ENCODE data around the gene LMO3.

LMO3 gene

GRCh38 chr12:16607906-16608775 lies 2.2 kb upstream of the LMO3 start:
- Histone ChIP-seq H3K9me3 (ENCODE audit: low read length) (no peaks in the 10 kb centered on the region), H3K27me3 (ENCODE audit: insufficient read depth, low read length) (peaks cover 11% of the 10 kb centered on the region), H3K36me3 (ENCODE audit: insufficient read depth, low read length) (no peaks in the 10 kb centered on the region), H3K4me1 (ENCODE audit: insufficient read depth, low read length) (peaks cover 36% of the 10 kb centered on the region), H2AFZ (ENCODE audit: low read depth, low read length) (no peak overlapping the region), H3K4me3 (ENCODE audit: low read length) (no peak overlapping the region)

GRCh38 chr12:16606991-16607390 lies 1.0 kb upstream of the LMO3 start:
- H3K4me3 ChIP-seq (ENCODE audit: low read length) = peak overlapping the region; percentile 66
- H3K9me3 ChIP-seq (ENCODE audit: low read length) = no peaks in the 10 kb centered on the region
- H3K4me1 ChIP-seq (ENCODE audit: insufficient read depth, low read length) = peaks cover 42% of the 10 kb centered on the region
- no peaks in the 10 kb centered on the region for H3K36me3 ChIP-seq (ENCODE audit: insufficient read depth, low read length)
- H3K27me3 ChIP-seq (ENCODE audit: insufficient read depth, low read length) = peaks cover 11% of the 10 kb centered on the region
- H2AFZ ChIP-seq (ENCODE audit: low read depth, low read length) = peak overlapping the region; percentile 89

- no peaks in the 10 kb centered on the region for H3K36me3 ChIP-seq (ENCODE audit: insufficient read depth, low read length)
- peaks cover 42% of the 10 kb centered on the region for H3K4me1 ChIP-seq (ENCODE audit: insufficient read depth, low read length)
- peaks cover 8% of the 10 kb centered on the region for H3K27me3 ChIP-seq (ENCODE audit: insufficient read depth, low read length)
- peak overlapping the region; percentile 66 for H3K4me3 ChIP-seq (ENCODE audit: low read length)
- H3K9me3 ChIP-seq (ENCODE audit: low read length) = no peaks in the 10 kb centered on the region
- H2AFZ ChIP-seq (ENCODE audit: low read depth, low read length) = peak overlapping the region; percentile 89
Observed at GRCh38 chr12:16606201-16606849, 363 bp upstream of the LMO3 start.

DNA sequence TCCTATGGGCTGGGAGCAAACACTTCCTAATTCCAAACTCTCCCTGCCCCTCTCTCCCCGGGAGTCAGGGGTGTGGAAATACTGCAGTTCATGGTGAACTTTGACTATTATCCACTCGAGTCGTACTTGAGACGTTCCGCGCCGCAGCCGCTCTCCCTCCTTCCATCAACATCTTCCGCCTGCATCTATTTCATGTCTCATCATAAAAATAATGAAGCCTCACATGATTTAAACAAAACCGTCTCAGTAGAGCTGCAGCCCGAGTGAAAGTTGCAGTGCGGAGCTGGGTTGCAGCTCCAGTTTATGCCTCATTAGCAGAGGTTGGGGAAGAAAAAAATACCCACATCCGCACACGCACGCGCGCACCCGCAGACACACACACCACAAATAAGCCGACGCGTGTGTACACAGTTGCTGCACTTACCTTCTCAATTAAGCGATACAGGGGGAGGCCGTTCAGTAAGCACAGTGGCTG lies 283 bp downstream of the LMO3 start:
- Histone ChIP-seq H3K9me3 (ENCODE audit: low read length) (no peaks in the 10 kb centered on the region), H3K27me3 (ENCODE audit: insufficient read depth, low read length) (peaks cover 8% of the 10 kb centered on the region), H3K4me3 (ENCODE audit: low read length) (peak overlapping the region; percentile 66), H3K4me1 (ENCODE audit: insufficient read depth, low read length) (peaks cover 42% of the 10 kb centered on the region), H2AFZ (ENCODE audit: low read depth, low read length) (peak overlapping the region; percentile 89), H3K36me3 (ENCODE audit: insufficient read depth, low read length) (no peaks in the 10 kb centered on the region)

DNA sequence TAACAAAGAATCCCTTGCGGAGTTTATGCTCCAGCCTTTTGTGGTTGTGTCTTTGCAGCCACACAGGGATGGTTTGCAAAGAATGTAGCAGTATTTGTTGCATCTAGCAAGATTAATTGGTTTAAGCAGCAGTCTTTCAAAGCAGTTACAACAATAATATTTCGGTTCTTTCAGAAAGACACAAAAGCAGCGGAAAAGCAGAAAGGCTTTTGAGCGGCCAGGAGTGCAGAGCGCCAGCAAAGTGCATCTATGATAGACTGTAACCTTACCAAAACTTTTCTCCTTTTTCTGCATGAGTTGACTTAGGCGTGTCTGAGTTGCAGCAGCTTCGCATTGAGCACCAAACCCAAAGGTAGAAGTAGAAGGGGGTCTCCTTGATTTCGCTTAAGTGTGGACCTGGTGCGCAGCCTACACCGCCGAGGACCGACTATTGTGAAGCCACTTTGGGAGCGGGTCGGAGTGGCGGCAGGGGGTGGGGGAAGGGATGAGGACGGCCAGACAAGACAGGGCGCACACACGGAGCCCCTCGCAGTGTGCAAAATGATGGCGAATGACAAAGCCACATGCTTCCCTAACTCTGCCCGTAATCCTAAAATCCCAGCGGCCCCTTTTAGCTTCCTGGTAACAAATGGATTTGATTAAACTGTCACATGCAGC lies 1.2 kb downstream of the LMO3 start:
- Histone ChIP-seq H3K27me3 (ENCODE audit: insufficient read depth, low read length) (peaks cover 8% of the 10 kb centered on the region), H3K36me3 (ENCODE audit: insufficient read depth, low read length) (no peaks in the 10 kb centered on the region), H2AFZ (ENCODE audit: low read depth, low read length) (peak overlapping the region; percentile 46), H3K4me1 (ENCODE audit: insufficient read depth, low read length) (peaks cover 42% of the 10 kb centered on the region), H3K9me3 (ENCODE audit: low read length) (no peaks in the 10 kb centered on the region), H3K4me3 (ENCODE audit: low read length) (peak overlapping the region; percentile 66)

- no peaks in the 10 kb centered on the region for H3K36me3 ChIP-seq (ENCODE audit: insufficient read depth, low read length)
- H2AFZ ChIP-seq (ENCODE audit: low read depth, low read length) = peak overlapping the region; percentile 46
- H3K4me3 ChIP-seq (ENCODE audit: low read length) = peak overlapping the region; percentile 66
- H3K4me1 ChIP-seq (ENCODE audit: insufficient read depth, low read length) = peaks cover 42% of the 10 kb centered on the region
- peaks cover 8% of the 10 kb centered on the region for H3K27me3 ChIP-seq (ENCODE audit: insufficient read depth, low read length)
- no peaks in the 10 kb centered on the region for H3K9me3 ChIP-seq (ENCODE audit: low read length)
Observed at GRCh38 chr12:16603916-16604575, 1.9 kb downstream of the LMO3 start.

DNA sequence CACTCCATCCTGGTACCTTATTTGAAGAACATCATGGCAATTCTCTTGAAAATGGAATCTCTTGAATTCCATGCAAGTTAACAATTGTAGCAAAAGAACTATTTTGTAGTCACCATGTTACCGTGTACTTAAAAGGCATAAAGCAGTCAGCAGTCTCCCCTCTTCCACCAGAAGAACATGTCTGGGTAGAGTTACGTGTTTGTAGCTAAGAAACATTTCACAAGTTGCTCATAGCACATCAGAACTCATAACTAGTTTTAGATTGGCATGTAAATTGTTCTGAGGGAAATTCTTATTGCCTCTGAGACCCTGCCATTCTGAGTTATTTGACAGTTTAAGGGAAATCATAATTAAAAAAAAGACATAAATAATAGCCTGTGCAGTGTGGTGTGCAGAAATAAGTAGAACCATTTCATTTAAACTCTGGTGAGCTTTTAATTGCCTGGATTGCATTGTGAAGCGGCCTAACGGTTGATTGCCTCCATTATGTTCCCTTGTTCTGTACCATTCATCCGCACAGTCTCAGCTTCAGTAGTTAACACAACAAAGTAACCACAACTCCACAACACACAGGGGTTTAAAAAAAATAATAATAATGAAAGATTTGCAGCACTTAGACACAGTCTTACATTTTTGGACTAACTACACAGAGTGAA lies 2.6 kb downstream of the LMO3 start:
- Histone ChIP-seq H3K4me1 (ENCODE audit: insufficient read depth, low read length) (peaks cover 42% of the 10 kb centered on the region), H3K4me3 (ENCODE audit: low read length) (peak overlapping the region; percentile 66), H2AFZ (ENCODE audit: low read depth, low read length) (peak overlapping the region; percentile 20), H3K9me3 (ENCODE audit: low read length) (no peaks in the 10 kb centered on the region), H3K36me3 (ENCODE audit: insufficient read depth, low read length) (no peaks in the 10 kb centered on the region), H3K27me3 (ENCODE audit: insufficient read depth, low read length) (peaks cover 8% of the 10 kb centered on the region)

- Histone ChIP-seq H3K27me3 (ENCODE audit: insufficient read depth, low read length) (peaks cover 8% of the 10 kb centered on the region), H3K4me3 (ENCODE audit: low read length) (no peak overlapping the region)
Observed at GRCh38 chr12:16602412-16602811, 3.5 kb downstream of the LMO3 start.

DNA sequence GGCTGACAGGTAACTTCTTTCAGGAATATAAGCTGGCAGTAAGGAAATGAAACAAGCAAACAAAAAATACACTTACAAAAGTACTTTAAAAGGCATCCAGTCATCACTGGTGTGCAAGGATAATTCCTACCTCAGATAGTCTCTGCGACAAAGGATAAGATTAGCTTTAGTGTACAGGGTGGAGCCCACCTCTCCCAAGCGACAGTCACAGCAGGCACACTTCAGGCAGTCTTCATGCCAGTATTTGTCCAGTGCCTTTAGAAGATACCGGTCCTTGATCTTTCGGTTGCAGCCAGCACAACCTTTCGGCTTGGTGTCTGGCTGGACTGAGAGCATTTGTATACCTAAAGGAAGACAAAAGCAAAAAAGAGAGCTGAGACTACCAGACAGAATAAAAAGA lies 5.4 kb downstream of the LMO3 start:
- Histone ChIP-seq H3K36me3 (ENCODE audit: insufficient read depth, low read length) (no peaks in the 10 kb centered on the region), H3K27me3 (ENCODE audit: insufficient read depth, low read length) (peaks cover under 1% of the 10 kb centered on the region), H3K9me3 (ENCODE audit: low read length) (no peaks in the 10 kb centered on the region), H3K4me3 (ENCODE audit: low read length) (no peak overlapping the region), H3K4me1 (ENCODE audit: insufficient read depth, low read length) (peaks cover 24% of the 10 kb centered on the region), H2AFZ (ENCODE audit: low read depth, low read length) (no peak overlapping the region)

More at GRCh38 chr12:16602412-16602811, 3.5 kb downstream of the LMO3 start:
- Histone ChIP-seq H2AFZ (ENCODE audit: low read depth, low read length) (no peak overlapping the region), H3K4me1 (ENCODE audit: insufficient read depth, low read length) (peaks cover 42% of the 10 kb centered on the region), H3K9me3 (ENCODE audit: low read length) (no peaks in the 10 kb centered on the region), H3K36me3 (ENCODE audit: insufficient read depth, low read length) (no peaks in the 10 kb centered on the region)

DNA sequence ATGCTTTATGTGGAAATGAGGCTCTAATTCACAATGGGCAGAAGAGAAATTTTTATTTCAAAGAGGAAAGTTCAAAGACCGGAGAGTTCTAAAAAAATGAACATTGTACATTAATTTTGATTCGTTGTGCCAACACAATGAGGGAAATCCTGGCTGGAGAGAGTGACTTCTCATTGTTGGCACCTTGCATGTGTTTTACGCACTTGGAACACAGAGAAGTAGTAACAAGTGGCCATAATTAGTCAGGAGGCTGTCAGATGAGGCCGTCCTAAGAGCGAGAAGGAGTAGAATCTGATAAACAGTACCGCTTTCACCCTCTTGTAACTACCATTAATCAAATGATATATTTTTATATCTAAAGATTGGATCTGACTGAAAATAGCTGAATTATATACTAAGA lies 6.9 kb downstream of the LMO3 start:
- Histone ChIP-seq H3K9me3 (ENCODE audit: low read length) (no peaks in the 10 kb centered on the region), H3K4me1 (ENCODE audit: insufficient read depth, low read length) (peaks cover 15% of the 10 kb centered on the region), H2AFZ (ENCODE audit: low read depth, low read length) (no peak overlapping the region), H3K4me3 (ENCODE audit: low read length) (no peak overlapping the region), H3K36me3 (ENCODE audit: insufficient read depth, low read length) (no peaks in the 10 kb centered on the region), H3K27me3 (ENCODE audit: insufficient read depth, low read length) (no peaks in the 10 kb centered on the region)

- Histone ChIP-seq H2AFZ (ENCODE audit: low read depth, low read length) (no peak overlapping the region), H3K4me1 (ENCODE audit: insufficient read depth, low read length) (no peaks in the 10 kb centered on the region), H3K27me3 (ENCODE audit: insufficient read depth, low read length) (no peaks in the 10 kb centered on the region), H3K36me3 (ENCODE audit: insufficient read depth, low read length) (no peaks in the 10 kb centered on the region), H3K4me3 (ENCODE audit: low read length) (no peak overlapping the region), H3K9me3 (ENCODE audit: low read length) (no peaks in the 10 kb centered on the region)
Observed at GRCh38 chr12:16594797-16595196, 11.2 kb downstream of the LMO3 start.

DNA sequence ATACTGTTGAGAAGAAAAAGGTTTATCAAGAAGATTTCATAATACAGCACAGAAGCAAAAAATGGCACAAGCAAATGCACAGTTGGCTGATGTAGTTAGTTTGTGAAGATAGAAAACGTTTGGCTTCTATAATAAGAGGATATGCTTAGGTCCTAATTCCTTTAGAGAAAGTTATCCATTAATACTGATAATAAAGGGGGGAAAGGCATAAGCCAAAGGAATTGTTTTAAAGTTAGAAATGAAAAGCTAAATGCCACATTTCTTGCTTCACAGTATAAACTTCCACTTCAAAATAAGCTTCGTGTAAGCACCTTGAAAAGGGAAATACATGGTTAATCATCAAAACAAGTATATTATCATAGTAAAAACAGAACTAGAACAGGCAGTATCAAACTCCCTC lies 12.4 kb downstream of the LMO3 start:
- Histone ChIP-seq H3K4me1 (ENCODE audit: insufficient read depth, low read length) (no peaks in the 10 kb centered on the region), H3K36me3 (ENCODE audit: insufficient read depth, low read length) (no peaks in the 10 kb centered on the region), H2AFZ (ENCODE audit: low read depth, low read length) (no peak overlapping the region), H3K27me3 (ENCODE audit: insufficient read depth, low read length) (no peaks in the 10 kb centered on the region), H3K4me3 (ENCODE audit: low read length) (no peak overlapping the region), H3K9me3 (ENCODE audit: low read length) (no peaks in the 10 kb centered on the region)

Measured in neuron (in vitro differentiated cells).